ENCODE results near the gene IFFO2. TPM values are rescaled to one million over a fixed set of nuclear protein-coding genes. Genes with fewer than 3 reads are reported as not detected.

IFFO2 gene
- total and polyA plus RNA-seq, 2 of the 13 experiments (the other 11 are each of a cell fraction or from before 2014, with no cell fraction given): 7.3 to 16.7 TPM

DNA sequence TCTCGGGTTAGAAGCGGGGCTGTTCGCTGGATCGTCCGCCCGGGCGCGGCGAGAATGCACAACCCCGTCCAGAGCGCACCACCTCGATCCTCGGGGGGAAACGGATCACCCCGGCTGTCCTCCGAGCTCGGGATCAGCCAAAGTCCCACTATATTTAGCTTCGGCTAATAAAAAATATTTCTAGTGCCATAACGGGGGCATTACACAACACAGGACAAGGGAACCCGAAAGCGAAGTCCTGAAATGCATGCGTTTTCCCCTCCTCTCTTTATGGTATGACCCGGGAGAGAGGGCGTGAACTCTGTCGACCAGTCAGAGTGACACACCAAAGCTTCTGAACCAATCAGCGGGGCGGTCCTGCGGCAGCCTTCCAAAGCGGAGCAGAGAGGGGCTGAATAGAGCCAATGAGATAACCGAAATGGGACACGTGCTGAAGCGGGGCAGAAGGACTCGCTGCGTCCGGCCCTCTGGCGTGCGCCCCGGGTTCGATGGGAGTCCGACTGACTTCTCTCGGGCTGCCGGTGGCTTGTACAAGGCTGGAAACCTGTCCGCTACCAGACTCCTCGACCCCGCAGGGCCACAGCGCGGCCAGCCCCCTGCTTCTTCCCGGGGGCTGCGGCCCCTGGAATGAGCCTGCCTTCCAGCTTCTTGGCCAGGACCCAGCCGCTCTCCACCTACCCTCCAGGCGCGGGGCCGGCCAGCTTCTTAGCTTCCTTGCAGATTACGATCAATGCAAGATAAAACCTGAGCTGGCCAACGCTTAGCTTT is 53.8 kb downstream of the IFFO2 start, which contains the start of gene ALDH4A1 (continued):
- TF ChIP-seq SNAI1 (CRISPR knock-in tag; IDR thresholded peaks at IDR 0.05; ENCODE audit: borderline replicate concordance): 0 out of 2 replicates have a peak, but pooled peaks have one; percentile 68
- 0 out of 2 replicates have a peak, but pooled peaks have one; percentile 55 for TF ChIP-seq SMYD3 (CRISPR knock-in tag; IDR thresholded peaks at IDR 0.05)
- no peak for TF ChIP-seq ZFP62 (CRISPR knock-in tag; IDR thresholded peaks at IDR 0.05)
- no peak for TF ChIP-seq MTF1 (CRISPR knock-in tag; IDR thresholded peaks at IDR 0.05)
- TF ChIP-seq ZFP90 (CRISPR knock-in tag; IDR thresholded peaks at IDR 0.05; ENCODE audit: borderline replicate concordance): 0 out of 2 replicates have a peak, but pooled peaks have one; percentile 16
- TF ChIP-seq, protein P1, sequence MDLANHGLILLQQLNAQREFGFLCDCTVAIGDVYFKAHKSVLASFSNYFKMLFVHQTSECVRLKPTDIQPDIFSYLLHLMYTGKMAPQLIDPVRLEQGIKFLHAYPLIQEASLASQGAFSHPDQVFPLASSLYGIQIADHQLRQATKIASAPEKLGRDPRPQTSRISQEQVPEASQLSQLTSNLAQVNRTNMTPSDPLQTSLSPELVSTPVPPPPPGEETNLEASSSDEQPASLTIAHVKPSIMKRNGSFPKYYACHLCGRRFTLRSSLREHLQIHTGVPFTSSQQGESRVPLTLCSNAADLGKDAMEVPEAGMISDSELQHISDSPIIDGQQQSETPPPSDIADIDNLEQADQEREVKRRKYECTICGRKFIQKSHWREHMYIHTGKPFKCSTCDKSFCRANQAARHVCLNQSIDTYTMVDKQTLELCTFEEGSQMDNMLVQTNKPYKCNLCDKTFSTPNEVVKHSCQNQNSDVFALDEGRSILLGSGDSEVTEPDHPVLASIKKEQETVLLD (CRISPR knock-in tag; IDR thresholded peaks at IDR 0.05; ENCODE audit: low read depth): no peak
- TF ChIP-seq ZNF777 (CRISPR knock-in tag; IDR thresholded peaks at IDR 0.05): no peak; the same call in 1 of the 2 replicates
- TF ChIP-seq, protein P2, sequence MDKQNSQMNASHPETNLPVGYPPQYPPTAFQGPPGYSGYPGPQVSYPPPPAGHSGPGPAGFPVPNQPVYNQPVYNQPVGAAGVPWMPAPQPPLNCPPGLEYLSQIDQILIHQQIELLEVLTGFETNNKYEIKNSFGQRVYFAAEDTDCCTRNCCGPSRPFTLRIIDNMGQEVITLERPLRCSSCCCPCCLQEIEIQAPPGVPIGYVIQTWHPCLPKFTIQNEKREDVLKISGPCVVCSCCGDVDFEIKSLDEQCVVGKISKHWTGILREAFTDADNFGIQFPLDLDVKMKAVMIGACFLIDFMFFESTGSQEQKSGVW (CRISPR knock-in tag; IDR thresholded peaks at IDR 0.05; ENCODE audit: borderline replicate concordance): no peak
- TF ChIP-seq, protein P3, sequence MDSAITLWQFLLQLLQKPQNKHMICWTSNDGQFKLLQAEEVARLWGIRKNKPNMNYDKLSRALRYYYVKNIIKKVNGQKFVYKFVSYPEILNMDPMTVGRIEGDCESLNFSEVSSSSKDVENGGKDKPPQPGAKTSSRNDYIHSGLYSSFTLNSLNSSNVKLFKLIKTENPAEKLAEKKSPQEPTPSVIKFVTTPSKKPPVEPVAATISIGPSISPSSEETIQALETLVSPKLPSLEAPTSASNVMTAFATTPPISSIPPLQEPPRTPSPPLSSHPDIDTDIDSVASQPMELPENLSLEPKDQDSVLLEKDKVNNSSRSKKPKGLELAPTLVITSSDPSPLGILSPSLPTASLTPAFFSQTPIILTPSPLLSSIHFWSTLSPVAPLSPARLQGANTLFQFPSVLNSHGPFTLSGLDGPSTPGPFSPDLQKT (CRISPR knock-in tag; IDR thresholded peaks at IDR 0.05; ENCODE audit: borderline replicate concordance): no peak
- no peak for TF ChIP-seq ZNF629 (CRISPR knock-in tag; conservative IDR thresholded peaks at IDR 0.05)
- TF ChIP-seq, protein P4, sequence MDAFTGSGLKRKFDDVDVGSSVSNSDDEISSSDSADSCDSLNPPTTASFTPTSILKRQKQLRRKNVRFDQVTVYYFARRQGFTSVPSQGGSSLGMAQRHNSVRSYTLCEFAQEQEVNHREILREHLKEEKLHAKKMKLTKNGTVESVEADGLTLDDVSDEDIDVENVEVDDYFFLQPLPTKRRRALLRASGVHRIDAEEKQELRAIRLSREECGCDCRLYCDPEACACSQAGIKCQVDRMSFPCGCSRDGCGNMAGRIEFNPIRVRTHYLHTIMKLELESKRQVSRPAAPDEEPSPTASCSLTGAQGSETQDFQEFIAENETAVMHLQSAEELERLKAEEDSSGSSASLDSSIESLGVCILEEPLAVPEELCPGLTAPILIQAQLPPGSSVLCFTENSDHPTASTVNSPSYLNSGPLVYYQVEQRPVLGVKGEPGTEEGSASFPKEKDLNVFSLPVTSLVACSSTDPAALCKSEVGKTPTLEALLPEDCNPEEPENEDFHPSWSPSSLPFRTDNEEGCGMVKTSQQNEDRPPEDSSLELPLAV (CRISPR knock-in tag; conservative IDR thresholded peaks at IDR 0.05; ENCODE audit: low read depth): no peak
- TF ChIP-seq ZNF44 (CRISPR knock-in tag; IDR thresholded peaks at IDR 0.05): no peak
- TF ChIP-seq KDM5A (IDR thresholded peaks at IDR 0.05; ENCODE audit: borderline replicate concordance, low read length): no peak; the same call in 1 of the 2 replicates
- TF ChIP-seq, protein P5, sequence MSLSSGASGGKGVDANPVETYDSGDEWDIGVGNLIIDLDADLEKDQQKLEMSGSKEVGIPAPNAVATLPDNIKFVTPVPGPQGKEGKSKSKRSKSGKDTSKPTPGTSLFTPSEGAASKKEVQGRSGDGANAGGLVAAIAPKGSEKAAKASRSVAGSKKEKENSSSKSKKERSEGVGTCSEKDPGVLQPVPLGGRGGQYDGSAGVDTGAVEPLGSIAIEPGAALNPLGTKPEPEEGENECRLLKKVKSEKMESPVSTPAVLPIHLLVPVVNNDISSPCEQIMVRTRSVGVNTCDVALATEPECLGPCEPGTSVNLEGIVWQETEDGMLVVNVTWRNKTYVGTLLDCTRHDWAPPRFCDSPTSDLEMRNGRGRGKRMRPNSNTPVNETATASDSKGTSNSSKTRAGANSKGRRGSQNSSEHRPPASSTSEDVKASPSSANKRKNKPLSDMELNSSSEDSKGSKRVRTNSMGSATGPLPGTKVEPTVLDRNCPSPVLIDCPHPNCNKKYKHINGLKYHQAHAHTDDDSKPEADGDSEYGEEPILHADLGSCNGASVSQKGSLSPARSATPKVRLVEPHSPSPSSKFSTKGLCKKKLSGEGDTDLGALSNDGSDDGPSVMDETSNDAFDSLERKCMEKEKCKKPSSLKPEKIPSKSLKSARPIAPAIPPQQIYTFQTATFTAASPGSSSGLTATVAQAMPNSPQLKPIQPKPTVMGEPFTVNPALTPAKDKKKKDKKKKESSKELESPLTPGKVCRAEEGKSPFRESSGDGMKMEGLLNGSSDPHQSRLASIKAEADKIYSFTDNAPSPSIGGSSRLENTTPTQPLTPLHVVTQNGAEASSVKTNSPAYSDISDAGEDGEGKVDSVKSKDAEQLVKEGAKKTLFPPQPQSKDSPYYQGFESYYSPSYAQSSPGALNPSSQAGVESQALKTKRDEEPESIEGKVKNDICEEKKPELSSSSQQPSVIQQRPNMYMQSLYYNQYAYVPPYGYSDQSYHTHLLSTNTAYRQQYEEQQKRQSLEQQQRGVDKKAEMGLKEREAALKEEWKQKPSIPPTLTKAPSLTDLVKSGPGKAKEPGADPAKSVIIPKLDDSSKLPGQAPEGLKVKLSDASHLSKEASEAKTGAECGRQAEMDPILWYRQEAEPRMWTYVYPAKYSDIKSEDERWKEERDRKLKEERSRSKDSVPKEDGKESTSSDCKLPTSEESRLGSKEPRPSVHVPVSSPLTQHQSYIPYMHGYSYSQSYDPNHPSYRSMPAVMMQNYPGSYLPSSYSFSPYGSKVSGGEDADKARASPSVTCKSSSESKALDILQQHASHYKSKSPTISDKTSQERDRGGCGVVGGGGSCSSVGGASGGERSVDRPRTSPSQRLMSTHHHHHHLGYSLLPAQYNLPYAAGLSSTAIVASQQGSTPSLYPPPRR (CRISPR knock-in tag; IDR thresholded peaks at IDR 0.05; ENCODE audit: borderline replicate concordance): no peak
- TF ChIP-seq ZSCAN9 (CRISPR knock-in tag; IDR thresholded peaks at IDR 0.05; ENCODE audit: borderline replicate concordance): no peak
- no peak; the same call in 1 of the 2 replicates for TF ChIP-seq ETV5 (CRISPR knock-in tag; IDR thresholded peaks at IDR 0.05; ENCODE audit: borderline replicate concordance)
- TF ChIP-seq ZNF619 (CRISPR knock-in tag; IDR thresholded peaks at IDR 0.05): no peak
